GM19397 (cell line): ENCODE measurements around the gene HSPH1.

ENCODE experiments used
- ATAC-seq: cut with Tn5 transposase; IDR thresholded peaks from one replicate; pipeline ENCODE4 v1.9.1; 2021; ENCODE audit warnings: mild to moderate bottlenecking, moderate library complexity; ENCODE audit not compliant: unreplicated experiment

Gene HSPH1

GRCh38 chr13:31133621-31134020 is 28.1 kb downstream of the HSPH1 start:
- ATAC-seq: no peak

DNA sequence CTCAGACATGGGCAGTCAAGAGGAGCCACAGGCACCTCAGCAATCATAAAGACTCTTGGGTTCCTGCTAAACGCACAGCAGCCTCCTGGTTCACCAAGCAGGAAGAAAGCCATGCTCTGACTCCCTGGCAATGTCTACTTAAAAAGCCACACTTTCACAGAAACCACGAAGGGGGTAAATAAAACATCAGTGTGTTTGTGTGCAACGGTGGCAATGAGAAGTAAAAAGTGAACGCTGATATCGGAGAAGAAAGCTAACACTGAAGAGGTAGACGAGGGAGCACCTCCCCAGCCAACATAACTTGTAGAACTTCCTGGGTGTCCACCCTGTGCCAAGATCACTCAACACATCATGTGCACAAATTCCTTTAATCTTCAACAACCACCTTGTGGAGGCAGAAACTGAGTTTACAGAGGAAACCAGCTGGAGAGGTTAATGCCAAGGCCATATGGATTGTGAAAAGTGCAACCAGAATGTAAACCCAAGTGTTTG is 30.2 kb downstream of the HSPH1 start:
- no peak for ATAC-seq

GRCh38 chr13:31129419-31129818 is 32.3 kb downstream of the HSPH1 start:
- ATAC-seq: no peak

GRCh38 chr13:31124204-31124603 is 37.5 kb downstream of the HSPH1 start:
- ATAC-seq: no peak

DNA sequence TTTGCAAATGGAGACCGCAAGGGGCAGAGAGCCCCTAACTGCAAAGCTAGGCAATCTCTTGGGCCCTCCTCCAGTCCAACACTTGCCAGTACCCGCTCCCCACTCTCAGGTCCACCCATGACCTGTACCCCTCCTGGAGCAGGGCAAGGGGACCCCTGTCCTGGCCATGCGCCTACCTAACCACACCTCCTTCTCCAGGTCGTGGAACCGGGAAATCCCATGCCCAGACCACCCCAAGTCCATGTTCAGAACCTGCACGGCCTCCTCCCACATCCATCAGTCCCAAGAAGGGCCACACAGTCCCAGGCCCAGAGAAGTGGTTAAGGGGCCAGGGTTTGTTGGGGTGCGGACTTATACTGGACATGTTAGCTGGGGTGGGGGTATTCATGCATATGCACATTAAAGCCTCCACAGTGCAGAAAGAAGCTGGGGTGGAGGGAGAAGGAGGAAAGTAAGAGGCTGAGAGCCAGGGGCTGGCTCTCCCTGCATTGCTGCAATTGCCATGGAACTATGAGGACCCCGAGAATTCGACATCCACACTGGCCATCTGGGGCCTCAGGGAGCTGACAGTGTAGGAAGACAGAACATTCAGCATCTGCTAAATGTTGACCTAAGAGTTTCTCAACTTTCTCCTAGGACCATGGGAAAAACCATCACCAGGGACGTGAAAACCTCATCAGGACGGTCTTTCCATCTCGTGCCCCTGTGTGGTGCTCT is 39.0 kb downstream of the HSPH1 start:
- ATAC-seq: no peak

DNA sequence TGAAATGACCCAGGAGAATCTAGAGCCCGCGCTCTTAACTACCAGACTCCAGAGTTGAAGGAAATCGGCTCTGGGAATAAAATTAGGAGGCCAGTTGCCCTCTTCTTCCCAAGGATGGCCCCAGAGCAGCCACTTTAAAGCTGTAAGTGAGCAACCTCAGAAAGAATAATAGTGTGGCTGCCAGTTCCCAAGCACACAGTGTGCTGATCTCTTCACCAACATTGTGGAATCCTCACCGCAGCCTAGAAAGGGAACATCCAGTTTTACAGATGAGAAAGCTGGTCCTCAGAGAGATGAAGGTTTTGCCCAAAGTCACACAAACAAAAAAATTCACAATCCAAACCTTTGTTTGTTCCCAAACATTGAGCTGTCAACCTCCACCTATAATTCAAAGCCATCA is 39.6 kb downstream of the HSPH1 start:
- ATAC-seq: no peak

DNA sequence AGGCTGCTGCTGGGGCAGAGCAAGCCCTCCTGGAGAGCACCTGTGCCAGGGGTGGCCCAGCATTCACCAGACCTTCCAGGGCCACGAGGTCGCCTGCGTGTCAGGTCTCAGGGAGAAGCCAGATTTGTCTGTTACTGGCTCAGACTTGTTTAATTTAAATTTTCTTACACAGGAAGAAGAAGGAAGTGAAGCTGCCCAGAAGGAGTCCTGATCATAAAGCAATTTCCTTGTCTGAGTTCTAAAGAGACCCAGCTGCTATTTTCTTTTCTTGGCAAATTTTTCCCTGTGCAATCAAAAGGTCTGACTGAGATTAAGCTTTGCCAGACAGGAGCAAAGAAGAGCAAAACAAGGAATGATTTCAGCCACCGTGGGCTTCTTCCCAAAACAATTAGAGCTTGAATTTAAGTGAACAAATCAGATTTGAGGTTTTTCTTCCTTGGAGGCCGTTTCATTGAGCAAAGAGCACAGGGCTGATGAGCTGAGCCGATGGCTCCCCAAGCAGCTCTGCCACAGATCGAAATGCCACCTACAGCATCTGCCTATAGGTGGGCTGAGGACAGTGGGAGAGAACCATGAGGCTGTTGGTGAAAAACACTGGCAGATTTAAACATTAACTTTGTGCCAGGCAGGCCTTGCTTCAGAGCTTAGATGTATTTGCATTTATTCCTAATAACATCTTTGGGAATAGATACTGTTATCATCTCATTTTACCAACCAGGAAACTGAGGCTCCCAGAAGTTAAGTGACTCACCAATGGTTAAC is 40.1 kb downstream of the HSPH1 start:
- no peak for ATAC-seq

- ATAC-seq: no peak
These were observed 41.6 kb downstream of the HSPH1 start for GRCh38 chr13:31119966-31120700.

DNA sequence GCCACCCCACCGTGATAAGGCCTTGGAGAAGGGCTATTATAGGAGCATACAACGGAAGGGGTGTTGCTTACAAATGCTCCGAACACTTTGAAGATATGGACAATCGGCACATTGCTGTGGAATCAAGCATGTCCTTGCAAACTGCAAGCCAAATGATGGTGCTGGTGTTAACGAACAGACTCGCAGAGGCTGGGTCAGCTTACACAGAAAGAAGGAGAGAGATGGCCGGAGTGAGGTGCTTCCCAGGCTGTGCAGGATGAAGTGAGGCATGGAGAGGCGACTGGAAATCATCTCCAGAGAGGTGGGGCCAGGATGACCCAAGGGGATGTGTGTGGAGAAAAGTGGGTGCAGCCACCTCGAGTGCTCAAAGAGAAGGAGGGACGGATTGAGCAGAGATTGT is 42.2 kb downstream of the HSPH1 start:
- ATAC-seq: no peak

- no peak for ATAC-seq
These were observed 45.5 kb downstream of the HSPH1 start for GRCh38 chr13:31116224-31116623.

DNA sequence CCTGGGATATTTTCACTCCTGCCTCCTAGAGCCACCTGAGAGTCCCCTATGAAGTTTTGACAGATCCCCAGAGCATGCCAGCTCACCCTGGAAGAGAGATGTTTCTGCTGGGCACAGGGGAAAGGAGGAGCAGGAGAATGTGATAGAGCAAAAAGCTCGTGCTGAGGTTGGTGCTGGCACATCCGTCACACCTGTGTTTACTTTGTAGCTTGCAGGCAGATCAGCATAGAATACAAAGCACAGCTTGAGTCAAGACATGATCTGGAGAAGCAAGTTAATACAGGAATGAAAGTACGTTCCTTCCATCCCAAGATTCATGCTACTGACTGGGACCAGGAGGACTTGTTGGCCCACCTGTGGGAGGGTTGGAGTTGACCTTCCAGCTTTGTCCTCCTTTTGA is 46.1 kb downstream of the HSPH1 start:
- no peak for ATAC-seq

GRCh38 chr13:31114641-31115040 is 47.1 kb downstream of the HSPH1 start:
- ATAC-seq: no peak

GRCh38 chr13:31111136-31111535 is 50.6 kb downstream of the HSPH1 start:
- ATAC-seq: no peak

GRCh38 chr13:31110617-31111016 is 51.1 kb downstream of the HSPH1 start:
- no peak for ATAC-seq

DNA sequence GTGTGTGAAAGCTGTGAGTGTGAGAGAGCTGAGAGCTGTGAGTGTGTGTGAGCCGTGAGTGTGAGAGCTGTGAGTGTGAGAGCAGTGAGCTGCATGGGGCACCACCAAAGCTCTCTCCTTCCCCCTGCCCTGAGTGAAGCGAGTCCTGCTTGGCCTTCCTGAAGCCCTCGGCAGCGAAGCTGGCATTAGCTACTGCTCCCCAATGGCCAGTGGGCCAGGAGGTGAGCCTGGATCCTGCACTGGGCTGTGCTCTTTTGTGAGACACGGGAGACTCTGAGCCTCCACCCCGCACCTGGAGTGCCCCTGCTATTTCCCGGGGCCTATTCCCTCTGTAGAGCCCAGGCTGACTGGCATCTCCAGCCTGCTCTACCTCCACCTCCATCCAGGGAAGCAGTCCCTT is 51.5 kb downstream of the HSPH1 start:
- ATAC-seq: no peak

- ATAC-seq: no peak
These were observed 54.6 kb downstream of the HSPH1 start for GRCh38 chr13:31107109-31107508.

- no peak for ATAC-seq
These were observed 55.8 kb downstream of the HSPH1 start for GRCh38 chr13:31105856-31106255.

- no peak for ATAC-seq
These were observed 56.5 kb downstream of the HSPH1 start for GRCh38 chr13:31105020-31105795.

GRCh38 chr13:31102905-31103304 is 58.8 kb downstream of the HSPH1 start:
- ATAC-seq: no peak

- ATAC-seq: no peak
These were observed 60.1 kb downstream of the HSPH1 start for GRCh38 chr13:31101472-31102170.
